DMS53 (cell line): ENCODE measurements around the gene PHETA2.

Experiments used
- DNase-seq: peaks from one replicate; lab custom pipeline; 2025; lab: John Stamatoyannopoulos, UW

PHETA2 gene, protein sequence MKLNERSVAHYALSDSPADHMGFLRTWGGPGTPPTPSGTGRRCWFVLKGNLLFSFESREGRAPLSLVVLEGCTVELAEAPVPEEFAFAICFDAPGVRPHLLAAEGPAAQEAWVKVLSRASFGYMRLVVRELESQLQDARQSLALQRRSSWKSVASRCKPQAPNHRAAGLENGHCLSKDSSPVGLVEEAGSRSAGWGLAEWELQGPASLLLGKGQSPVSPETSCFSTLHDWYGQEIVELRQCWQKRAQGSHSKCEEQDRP

DNA sequence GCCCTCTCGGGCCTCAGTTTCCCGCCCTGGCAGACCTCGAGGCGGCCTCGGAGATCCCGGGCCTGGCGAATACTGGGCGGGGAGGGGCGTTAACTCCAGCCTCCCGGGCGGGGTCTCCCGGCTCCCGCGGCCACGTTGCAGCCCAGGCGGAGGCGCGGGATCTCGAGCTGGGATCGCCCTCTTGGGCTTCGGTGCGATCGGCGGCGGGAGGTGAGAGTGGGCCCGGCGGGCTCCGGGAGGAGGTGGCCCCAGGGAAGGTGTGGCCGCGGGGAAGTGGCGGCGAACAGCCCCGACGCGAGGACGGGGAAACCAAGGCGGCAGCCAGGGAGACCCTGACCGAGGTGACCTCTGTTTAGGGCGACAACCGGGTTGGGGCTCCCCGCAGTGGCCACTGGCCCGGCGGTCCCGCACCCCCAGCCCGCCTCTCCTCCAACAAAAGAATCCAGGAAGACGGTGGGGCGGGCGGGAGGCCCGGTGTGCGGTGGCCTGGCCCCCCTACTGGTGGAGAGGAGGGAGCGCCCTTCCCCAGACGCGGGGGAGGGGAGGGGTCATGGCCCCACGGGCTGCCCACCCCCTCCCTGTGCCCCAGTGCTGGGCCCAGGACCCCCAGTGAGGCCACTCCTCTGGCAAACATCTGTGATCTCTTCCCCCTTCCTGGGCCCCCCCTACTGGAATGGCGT lies at the start of gene PHETA2:
PHETA2 (plus strand) TSS at position 117 of the 680 bp plus-strand sequence. CDS start 3,046 bp downstream, outside the sequence.
- DNase-seq = peak; percentile 64

- no peak for DNase-seq
Measured at GRCh38 chr22:42025421-42025820, 48.6 kb upstream of the PHETA2 start.

GRCh38 chr22:42026705-42027104 lies 47.3 kb upstream of the PHETA2 start:
- DNase-seq = no peak

DNA sequence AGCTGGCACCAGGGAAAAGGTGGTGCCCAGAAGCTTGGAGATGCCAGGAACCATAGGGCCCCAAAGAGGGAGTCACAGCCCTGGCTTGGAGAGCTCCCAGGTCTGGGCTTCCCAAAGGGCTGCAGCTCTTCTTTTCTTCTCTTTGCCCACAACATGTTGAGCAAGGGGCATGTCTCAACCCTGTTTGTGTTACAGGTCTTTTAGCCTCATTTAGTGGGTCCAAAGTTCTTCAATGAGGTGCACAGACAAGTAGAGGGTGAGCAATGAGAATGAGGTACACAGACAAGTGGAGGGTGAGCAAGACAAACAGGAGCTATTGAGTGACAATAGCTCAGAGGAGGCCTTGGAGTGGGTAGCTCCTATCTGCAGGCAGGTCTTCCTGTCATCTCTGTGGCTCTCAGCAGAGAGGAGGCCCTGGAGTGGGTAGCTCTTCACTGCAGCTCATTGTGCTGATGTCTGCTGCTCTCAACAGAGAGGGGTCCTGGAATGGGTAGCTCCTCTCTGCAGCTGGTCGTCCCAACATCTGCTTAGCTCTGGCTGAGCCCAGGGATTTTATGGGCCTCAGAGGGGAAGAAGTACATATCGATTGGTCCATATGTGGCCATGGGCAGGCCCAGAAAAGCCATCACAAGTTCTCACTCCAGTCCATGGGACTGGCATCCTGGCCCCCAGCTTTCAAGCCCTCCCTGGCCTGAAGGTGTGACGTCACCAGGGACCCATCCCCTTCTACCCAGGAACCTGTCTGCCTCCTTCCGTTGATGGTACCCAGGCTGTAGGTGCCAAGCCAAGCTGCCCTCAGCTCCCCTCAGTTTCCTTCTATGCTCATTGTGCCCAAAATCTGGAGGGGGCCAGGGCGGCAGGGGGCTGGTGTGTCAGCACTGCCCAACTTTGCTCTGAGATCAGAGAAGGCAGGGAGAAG lies 40.5 kb upstream of the PHETA2 start:
- no peak for DNase-seq

GRCh38 chr22:42035256-42035655 lies 38.8 kb upstream of the PHETA2 start:
- no peak for DNase-seq

GRCh38 chr22:42039271-42039670 lies 34.8 kb upstream of the PHETA2 start:
- no peak for DNase-seq

GRCh38 chr22:42041784-42042183 lies 32.3 kb upstream of the PHETA2 start:
- DNase-seq = no peak

- no peak for DNase-seq
Measured at GRCh38 chr22:42050641-42051180, 23.3 kb upstream of the PHETA2 start.

DNA sequence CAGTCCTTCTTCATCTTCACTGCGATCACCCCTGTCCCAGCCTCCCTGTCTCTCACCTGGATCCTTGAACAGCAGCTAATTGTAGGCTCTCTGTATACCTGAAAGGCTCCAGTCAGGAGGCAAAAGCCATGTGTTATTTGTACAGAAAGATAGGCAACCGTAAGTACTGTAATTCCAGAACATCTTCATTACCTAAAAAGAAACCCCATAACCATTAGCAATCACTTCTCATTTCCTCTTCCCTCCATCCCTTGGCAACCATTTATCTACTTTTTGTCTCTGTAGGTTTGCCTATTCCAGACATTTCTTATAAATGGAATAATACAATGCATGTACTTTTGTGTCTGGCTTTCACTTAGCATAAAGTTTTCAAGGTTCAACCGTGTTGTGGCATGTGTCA lies 21.3 kb upstream of the PHETA2 start:
- DNase-seq = no peak

GRCh38 chr22:42056757-42057511 lies 17.1 kb upstream of the PHETA2 start:
- DNase-seq = no peak

DNA sequence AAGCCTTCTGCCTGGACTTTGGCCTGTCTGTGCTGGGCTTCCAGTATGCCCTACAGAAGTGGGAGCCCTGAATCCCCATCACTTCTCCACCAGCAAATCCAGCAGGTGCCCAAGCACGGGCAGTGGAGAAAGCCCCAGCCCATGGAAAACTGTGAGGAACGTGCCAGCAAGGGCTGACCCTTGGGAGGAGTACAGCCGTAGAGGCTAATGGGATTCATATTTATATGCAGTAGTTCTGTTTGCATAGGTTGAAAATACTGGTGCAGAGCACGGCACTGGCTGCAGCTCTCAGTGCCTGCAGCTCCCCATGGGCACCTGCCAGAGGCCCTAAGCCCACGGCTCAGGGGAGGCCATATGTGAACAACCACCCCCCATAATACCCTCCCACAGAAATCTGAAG lies 13.6 kb upstream of the PHETA2 start:
- no peak for DNase-seq

- DNase-seq = no peak
Measured at GRCh38 chr22:42061041-42061440, 13.0 kb upstream of the PHETA2 start.

DNA sequence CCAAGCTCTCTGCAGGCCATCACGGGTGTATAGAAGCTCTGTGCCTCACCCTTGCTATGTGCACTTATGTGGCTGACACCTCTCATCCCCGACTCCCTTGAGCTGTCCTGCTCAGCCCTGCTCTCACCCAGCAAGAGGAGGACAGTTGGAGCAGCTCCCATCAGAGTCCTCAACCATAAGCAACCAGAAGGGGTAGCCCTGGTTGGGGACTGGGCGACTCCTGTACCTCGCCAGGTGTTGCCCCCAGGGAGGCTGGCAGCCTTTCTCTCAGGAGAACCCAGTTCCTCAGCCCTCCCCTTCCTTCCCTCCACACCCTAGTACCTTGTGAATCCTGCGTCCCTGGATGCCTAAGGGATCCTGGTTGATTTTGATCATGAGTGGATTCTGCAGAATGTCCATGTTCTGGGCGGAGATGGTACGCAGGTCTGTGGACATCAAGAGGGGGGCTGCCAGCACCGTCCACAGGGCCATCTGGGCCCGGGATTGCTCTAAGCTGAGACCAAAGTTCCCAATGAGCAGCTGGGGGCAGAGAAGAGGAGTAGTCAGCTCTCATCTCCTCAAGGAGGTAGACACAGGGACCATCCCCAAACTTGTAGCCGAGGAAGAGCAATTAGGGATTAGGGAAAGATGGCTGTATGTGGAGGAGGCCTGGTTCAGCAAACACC lies 11.4 kb upstream of the PHETA2 start:
- DNase-seq = no peak

- DNase-seq = no peak
Measured at GRCh38 chr22:42064629-42065028, 9.4 kb upstream of the PHETA2 start.

GRCh38 chr22:42065438-42066125 lies 8.5 kb upstream of the PHETA2 start:
- DNase-seq = no peak

- DNase-seq = no peak
Measured at GRCh38 chr22:42066126-42066761, 7.8 kb upstream of the PHETA2 start.

DNA sequence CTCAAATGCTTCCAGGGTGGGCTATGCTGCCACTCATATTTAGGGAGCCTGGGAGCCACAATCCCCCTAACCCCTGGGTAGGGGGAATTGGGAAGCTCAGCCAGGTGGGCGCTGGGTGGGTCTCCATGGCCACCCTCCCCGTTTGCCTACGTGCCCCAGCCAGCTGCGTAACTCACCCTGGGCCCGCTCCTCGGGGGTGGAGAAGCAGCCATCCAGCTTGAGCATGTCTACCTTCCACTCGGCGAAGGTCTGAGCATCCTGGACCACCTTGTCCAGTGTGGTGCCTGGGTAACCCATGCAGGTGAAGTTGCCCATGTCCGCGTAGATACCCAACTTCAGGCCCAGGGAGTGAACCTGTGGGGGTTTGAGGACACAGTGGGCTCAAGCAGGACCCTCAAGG lies 7.1 kb upstream of the PHETA2 start:
- DNase-seq = no peak

- DNase-seq = no peak
Measured at GRCh38 chr22:42067671-42068251, 6.3 kb upstream of the PHETA2 start.

DNA sequence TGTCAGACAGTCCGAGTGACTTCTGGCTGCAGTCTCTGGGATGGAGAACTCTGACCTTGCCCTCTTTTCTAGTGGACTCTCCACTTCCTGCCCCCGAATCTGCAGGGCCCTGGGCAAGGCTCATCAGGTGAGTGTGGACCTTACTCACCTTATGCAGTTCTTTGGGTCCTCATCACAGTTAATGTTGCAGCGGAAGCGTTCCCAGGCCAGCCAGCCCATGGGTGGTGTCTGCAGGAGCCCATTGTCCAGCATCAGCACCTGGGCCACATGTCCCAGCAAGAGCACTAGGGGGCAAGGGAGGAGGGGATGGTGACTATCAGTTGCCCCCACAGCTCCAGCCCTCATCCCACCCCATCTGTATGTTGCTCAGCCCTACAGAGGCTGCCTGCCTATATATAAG lies 5.8 kb upstream of the PHETA2 start:
- no peak for DNase-seq
